ENCODE measurements around the gene GUCA1A.

DNA sequence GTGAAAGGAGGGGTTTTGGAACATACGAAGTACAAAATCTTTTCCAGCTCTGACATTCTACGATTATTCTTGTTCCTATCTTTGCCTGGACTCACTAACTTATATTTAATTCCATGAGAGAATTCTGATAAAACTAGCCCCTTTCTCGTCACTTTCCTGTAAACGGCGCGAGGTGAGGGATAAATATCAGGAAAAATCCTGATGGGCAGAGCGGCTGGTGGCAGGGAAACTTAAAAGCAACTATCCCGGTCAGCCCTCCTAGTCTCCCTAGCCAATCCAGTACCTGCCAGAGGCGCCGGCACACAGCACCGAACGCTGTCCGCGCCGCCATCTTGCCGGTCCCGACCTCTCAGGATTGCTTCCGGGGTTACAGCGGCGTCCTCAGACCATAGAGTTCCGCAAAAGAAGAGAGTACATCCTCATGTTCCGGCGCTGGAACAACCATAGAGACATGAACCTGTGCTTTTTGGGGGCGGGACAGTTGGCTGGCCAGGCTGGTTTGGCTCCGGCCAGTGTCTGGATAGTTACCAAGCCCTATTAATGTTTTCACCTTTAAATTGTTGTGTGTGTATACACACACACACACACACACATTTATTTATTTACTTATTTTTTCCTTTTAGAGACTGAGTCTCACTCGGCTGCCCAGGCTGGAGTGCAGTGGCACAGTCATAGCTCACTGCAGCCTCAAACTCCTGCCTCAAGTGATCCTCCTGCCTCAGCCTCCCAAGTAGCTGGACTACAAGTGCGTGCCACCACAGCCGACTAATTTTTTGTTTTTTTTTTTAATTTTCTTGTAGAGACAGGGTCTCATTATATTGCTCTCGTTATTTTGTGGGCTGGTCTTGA lies 44.6 kb downstream of the GUCA1A start, which contains the start of gene MRPS10:
- TF ChIP-seq, protein P1, sequence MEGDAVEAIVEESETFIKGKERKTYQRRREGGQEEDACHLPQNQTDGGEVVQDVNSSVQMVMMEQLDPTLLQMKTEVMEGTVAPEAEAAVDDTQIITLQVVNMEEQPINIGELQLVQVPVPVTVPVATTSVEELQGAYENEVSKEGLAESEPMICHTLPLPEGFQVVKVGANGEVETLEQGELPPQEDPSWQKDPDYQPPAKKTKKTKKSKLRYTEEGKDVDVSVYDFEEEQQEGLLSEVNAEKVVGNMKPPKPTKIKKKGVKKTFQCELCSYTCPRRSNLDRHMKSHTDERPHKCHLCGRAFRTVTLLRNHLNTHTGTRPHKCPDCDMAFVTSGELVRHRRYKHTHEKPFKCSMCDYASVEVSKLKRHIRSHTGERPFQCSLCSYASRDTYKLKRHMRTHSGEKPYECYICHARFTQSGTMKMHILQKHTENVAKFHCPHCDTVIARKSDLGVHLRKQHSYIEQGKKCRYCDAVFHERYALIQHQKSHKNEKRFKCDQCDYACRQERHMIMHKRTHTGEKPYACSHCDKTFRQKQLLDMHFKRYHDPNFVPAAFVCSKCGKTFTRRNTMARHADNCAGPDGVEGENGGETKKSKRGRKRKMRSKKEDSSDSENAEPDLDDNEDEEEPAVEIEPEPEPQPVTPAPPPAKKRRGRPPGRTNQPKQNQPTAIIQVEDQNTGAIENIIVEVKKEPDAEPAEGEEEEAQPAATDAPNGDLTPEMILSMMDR (IDR thresholded peaks at IDR 0.05), result no peak
- TF ChIP-seq REST (IDR thresholded peaks at IDR 0.05; ENCODE audit: insufficient read depth in 1 of 2, low read depth in 2 of 2, low read length in 1 of 2), result peak in 1 of 2 experiments; percentile 48; a peak in 1 of 4 replicates
- TF ChIP-seq POLR2AphosphoS5 (IDR thresholded peaks at IDR 0.05; ENCODE audit: low read depth, low read length), result peak; percentile 95

Measured in Panc1 (cell line).